ENCODE measurements around the gene ZGLP1. TPM values are rescaled to one million over a fixed set of nuclear protein-coding genes. Genes with fewer than 3 reads are reported as not detected.

The ZGLP1 gene
- total RNA-seq, 2 experiments from 2014 or later: 1.0 to 1.4 TPM

GRCh38 chr19:10295847-10296591 lies 13.6 kb downstream of the ZGLP1 start:
- H3K4me3 Mint-ChIP-seq: peak overlapping the region; percentile 71
- peaks cover 9% of the 10 kb centered on the region for H3K36me3 Mint-ChIP-seq (ENCODE audit: low read depth)
- H3K9me3 Mint-ChIP-seq: no peaks in the 10 kb centered on the region
- POLR2A ChIA-PET: interaction anchor here (0.7 to 2.7 kb wide), 4 partner anchors 9 to 136 kb away, joined by 3 to 10 read pairs (median 6); partner anchors contain the start of genes ICAM1 and ICAM4
- no peak for DNase-seq
- H3K4me1 Mint-ChIP-seq: peaks cover 41% of the 10 kb centered on the region
- peaks cover 55% of the 10 kb centered on the region for H3K27me3 Mint-ChIP-seq
- H3K27ac Mint-ChIP-seq: no peak overlapping the region
- CTCF ChIA-PET: no interaction called here

DNA sequence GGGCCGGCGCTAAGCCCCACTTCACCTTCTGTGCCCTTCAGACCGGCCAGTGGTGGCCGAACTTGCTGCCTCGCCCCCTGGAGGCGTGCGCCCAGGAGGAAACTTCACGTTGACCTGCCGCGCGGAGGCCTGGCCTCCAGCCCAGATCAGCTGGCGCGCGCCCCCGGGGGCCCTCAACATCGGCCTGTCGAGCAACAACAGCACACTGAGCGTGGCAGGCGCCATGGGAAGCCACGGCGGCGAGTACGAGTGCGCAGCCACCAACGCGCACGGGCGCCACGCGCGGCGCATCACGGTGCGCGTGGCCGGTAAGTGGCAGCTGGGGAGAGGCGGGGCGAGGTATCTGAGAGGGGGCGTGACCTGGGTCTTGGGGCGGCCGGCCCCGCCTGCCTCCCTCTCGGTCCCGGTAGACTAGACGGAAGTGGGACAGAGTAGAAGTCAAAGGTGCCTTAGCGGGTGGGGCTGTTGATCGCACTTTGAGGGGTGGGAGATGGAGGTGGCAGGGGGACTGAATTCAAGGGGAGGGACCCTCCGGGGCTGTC lies 14.2 kb downstream of the ZGLP1 start:
- no peaks in the 10 kb centered on the region for H3K9me3 Mint-ChIP-seq
- no peak overlapping the region for H3K27ac Mint-ChIP-seq
- peak; percentile 78 for DNase-seq
- peaks cover 47% of the 10 kb centered on the region for H3K4me1 Mint-ChIP-seq
- POLR2A ChIA-PET: interaction anchor here (0.7 to 2.7 kb wide), 3 partner anchors 8 to 137 kb away, joined by 3 to 10 read pairs (median 8); partner anchors contain the start of genes ICAM1 and ICAM4
- peaks cover 61% of the 10 kb centered on the region for H3K27me3 Mint-ChIP-seq
- peaks cover 9% of the 10 kb centered on the region for H3K36me3 Mint-ChIP-seq (ENCODE audit: low read depth)
- CTCF ChIA-PET: no interaction called here
- peak overlapping the region; percentile 71 for H3K4me3 Mint-ChIP-seq

- DNase-seq: no peak
- H3K4me3 Mint-ChIP-seq: peak overlapping the region; percentile 13
- no peak overlapping the region for H3K27ac Mint-ChIP-seq
- ChIA-PET CTCF (no interaction called here), POLR2A (interaction anchor here (2.1 kb wide), 1 partner anchor 24 kb away, joined by 8 read pairs; the partner anchor contains the start of gene ICAM1)
- H3K27me3 Mint-ChIP-seq: peaks cover 65% of the 10 kb centered on the region
- H3K9me3 Mint-ChIP-seq: no peaks in the 10 kb centered on the region
- H3K36me3 Mint-ChIP-seq (ENCODE audit: low read depth): peaks cover 9% of the 10 kb centered on the region
- H3K4me1 Mint-ChIP-seq: peaks cover 54% of the 10 kb centered on the region
Observed at GRCh38 chr19:10294368-10294697, 15.3 kb downstream of the ZGLP1 start.

DNA sequence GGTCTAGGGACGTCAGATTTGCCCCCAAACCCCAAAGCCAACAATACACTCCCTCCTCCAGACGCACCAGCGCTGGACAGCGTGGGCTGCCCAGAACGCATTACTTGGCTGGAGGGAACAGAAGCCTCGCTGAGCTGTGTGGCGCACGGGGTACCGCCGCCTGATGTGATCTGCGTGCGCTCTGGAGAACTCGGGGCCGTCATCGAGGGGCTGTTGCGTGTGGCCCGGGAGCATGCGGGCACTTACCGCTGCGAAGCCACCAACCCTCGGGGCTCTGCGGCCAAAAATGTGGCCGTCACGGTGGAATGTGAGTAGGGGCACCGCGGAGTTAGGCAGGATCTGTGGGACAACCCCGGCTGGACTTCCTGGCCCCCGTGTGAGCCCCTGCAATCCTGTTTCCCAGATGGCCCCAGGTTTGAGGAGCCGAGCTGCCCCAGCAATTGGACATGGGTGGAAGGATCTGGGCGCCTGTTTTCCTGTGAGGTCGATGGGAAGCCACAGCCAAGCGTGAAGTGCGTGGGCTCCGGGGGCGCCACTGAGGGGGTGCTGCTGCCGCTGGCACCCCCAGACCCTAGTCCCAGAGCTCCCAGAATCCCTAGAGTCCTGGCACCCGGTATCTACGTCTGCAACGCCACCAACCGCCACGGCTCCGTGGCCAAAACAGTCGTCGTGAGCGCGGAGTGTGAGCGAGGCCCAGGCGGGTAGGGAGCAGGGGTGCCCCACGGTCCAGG lies 15.8 kb downstream of the ZGLP1 start:
- no peak overlapping the region for H3K4me3 Mint-ChIP-seq
- no peaks in the 10 kb centered on the region for H3K9me3 Mint-ChIP-seq
- ChIA-PET CTCF (no interaction called here), POLR2A (no interaction called here)
- H3K36me3 Mint-ChIP-seq (ENCODE audit: low read depth): peaks cover 9% of the 10 kb centered on the region
- peaks cover 70% of the 10 kb centered on the region for H3K27me3 Mint-ChIP-seq
- DNase-seq: no peak
- H3K4me1 Mint-ChIP-seq: peaks cover 59% of the 10 kb centered on the region
- no peak overlapping the region for H3K27ac Mint-ChIP-seq

GRCh38 chr19:10292789-10293636 lies 16.6 kb downstream of the ZGLP1 start:
- Mint-ChIP-seq H3K27me3 (peaks cover 74% of the 10 kb centered on the region), H3K4me1 (peaks cover 66% of the 10 kb centered on the region), H3K4me3 (peak overlapping the region; percentile 65), H3K27ac (peak overlapping the region; percentile 23), H3K36me3 (ENCODE audit: low read depth) (peaks cover 9% of the 10 kb centered on the region), H3K9me3 (no peaks in the 10 kb centered on the region)
- DNase-seq: no peak
- ChIA-PET CTCF (interaction anchor here (1.4 to 2.4 kb wide), 2 partner anchors 24 to 34 kb away, joined by 4 to 8 read pairs; no protein-coding TSS in a partner anchor), POLR2A (interaction anchor here (1.2 to 8.9 kb wide), 2 partner anchors 22 to 88 kb away, joined by 4 to 105 read pairs; partner anchors contain the start of genes ICAM1 and TYK2)

- ChIA-PET POLR2A (interaction anchor here (0.8 to 8.9 kb wide), 4 partner anchors 10 to 89 kb away, joined by 3 to 105 read pairs (median 5); partner anchors contain the start of genes ICAM1, RAVER1 and TYK2), CTCF (interaction anchor here (1.3 to 2.4 kb wide), 3 partner anchors 23 to 124 kb away, joined by 3 to 8 read pairs (median 4); no protein-coding TSS in a partner anchor)
- peaks cover 82% of the 10 kb centered on the region for H3K27me3 Mint-ChIP-seq
- peak overlapping the region; percentile 56 for H3K27ac Mint-ChIP-seq
- peaks cover 9% of the 10 kb centered on the region for H3K36me3 Mint-ChIP-seq (ENCODE audit: low read depth)
- H3K4me1 Mint-ChIP-seq: peaks cover 73% of the 10 kb centered on the region
- DNase-seq: peak; percentile 80
- H3K9me3 Mint-ChIP-seq: no peaks in the 10 kb centered on the region
- H3K4me3 Mint-ChIP-seq: peak overlapping the region; percentile 65
Observed at GRCh38 chr19:10292206-10292788, 17.3 kb downstream of the ZGLP1 start.

GRCh38 chr19:10291554-10292205 lies 17.9 kb downstream of the ZGLP1 start:
- DNase-seq: no peak
- Mint-ChIP-seq H3K27me3 (peaks cover 83% of the 10 kb centered on the region), H3K4me1 (peaks cover 79% of the 10 kb centered on the region), H3K9me3 (no peaks in the 10 kb centered on the region), H3K36me3 (ENCODE audit: low read depth) (peaks cover 9% of the 10 kb centered on the region), H3K27ac (peak overlapping the region; percentile 56), H3K4me3 (peak overlapping the region; percentile 65)
- CTCF ChIA-PET: interaction anchor here (0.6 to 2.4 kb wide), 6 partner anchors 21 to 360 kb away, joined by 3 to 8 read pairs (median 4); partner anchors contain the start of gene ICAM1
- POLR2A ChIA-PET: interaction anchor here (0.8 to 8.9 kb wide), 5 partner anchors 9 to 89 kb away, joined by 3 to 105 read pairs (median 4); partner anchors contain the start of genes ICAM1, RAVER1 and TYK2

GRCh38 chr19:10290876-10291553 lies 18.6 kb downstream of the ZGLP1 start:
- peaks cover 86% of the 10 kb centered on the region for H3K4me1 Mint-ChIP-seq
- peaks cover 16% of the 10 kb centered on the region for H3K36me3 Mint-ChIP-seq (ENCODE audit: low read depth)
- peak; percentile 60 for DNase-seq
- peaks cover 82% of the 10 kb centered on the region for H3K27me3 Mint-ChIP-seq
- H3K9me3 Mint-ChIP-seq: no peaks in the 10 kb centered on the region
- CTCF ChIA-PET: interaction anchor here (0.6 to 2.4 kb wide), 6 partner anchors 20 to 359 kb away, joined by 3 to 8 read pairs (median 4); partner anchors contain the start of gene ICAM1
- H3K27ac Mint-ChIP-seq: peak overlapping the region; percentile 31
- POLR2A ChIA-PET: interaction anchor here (0.8 to 8.9 kb wide), 3 partner anchors 20 to 90 kb away, joined by 3 to 105 read pairs (median 6); partner anchors contain the start of genes ICAM1, RAVER1 and TYK2
- H3K4me3 Mint-ChIP-seq: peak overlapping the region; percentile 65

DNA sequence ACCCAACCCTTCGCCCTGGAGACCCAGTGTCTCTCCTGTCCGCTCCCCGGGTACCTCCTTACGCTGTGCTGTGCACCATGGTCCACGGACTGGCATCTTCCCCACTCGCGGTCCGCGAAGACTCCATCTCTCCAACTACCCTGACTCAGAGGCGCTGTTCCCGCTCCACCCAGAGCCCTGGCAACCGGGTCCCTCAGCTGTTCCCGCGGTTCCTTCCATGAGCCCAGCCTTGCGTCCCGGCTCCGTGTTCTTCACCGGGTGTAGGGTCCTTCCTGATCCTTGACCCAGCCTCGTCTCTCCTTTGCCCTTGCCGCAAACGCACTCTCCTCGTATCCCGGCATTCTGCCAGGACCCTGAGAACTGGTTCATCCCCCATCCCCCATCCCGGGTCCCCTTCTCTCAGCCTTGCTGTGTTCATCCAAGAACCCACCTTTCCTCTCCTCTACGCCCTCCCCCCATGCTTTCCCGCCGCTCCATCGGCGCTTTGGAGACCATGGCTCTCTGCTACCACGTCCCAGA lies 19.2 kb downstream of the ZGLP1 start:
- Mint-ChIP-seq H3K4me3 (peak overlapping the region; percentile 65), H3K36me3 (ENCODE audit: low read depth) (peaks cover 22% of the 10 kb centered on the region), H3K27me3 (peaks cover 76% of the 10 kb centered on the region), H3K4me1 (peaks cover 86% of the 10 kb centered on the region), H3K27ac (peak overlapping the region; percentile 56), H3K9me3 (no peaks in the 10 kb centered on the region)
- CTCF ChIA-PET: interaction anchor here (0.9 to 3.1 kb wide), 5 partner anchors 10 to 99 kb away, joined by 4 to 23 read pairs (median 10); partner anchors contain the start of gene ICAM1
- POLR2A ChIA-PET: interaction anchor here (2.3 to 8.9 kb wide), 2 partner anchors 20 to 90 kb away, joined by 9 to 105 read pairs; partner anchors contain the start of genes ICAM1 and TYK2
- no peak for DNase-seq

- Mint-ChIP-seq H3K36me3 (ENCODE audit: low read depth) (peaks cover 27% of the 10 kb centered on the region), H3K9me3 (no peaks in the 10 kb centered on the region), H3K4me3 (peak within 1 kb of the TSS; percentile 65), H3K27ac (peak within 1 kb of the TSS; percentile 56), H3K4me1 (peaks cover 86% of the 10 kb centered on the region), H3K27me3 (peaks cover 72% of the 10 kb centered on the region)
- ChIA-PET CTCF (interaction anchor here (0.9 to 3.1 kb wide), 7 partner anchors 10 to 99 kb away, joined by 3 to 23 read pairs (median 4); partner anchors contain the start of genes ICAM1 and TYK2), POLR2A (interaction anchor here (1.0 to 8.9 kb wide), 4 partner anchors 10 to 91 kb away, joined by 3 to 105 read pairs (median 7); partner anchors contain the start of genes ICAM1 and TYK2)
- DNase-seq: peak; percentile 26
Observed at GRCh38 chr19:10289836-10290356, 19.7 kb downstream of the ZGLP1 start, which contains the start of gene ICAM5. TSS of gene ICAM5 (plus strand) at chr19:10289952. CDS start at chr19:10290044, 92 bp downstream.

All from activated CD4-positive, alpha-beta memory T cell treated with anti-CD3 and anti-CD28 coated beads, Interleukin-2, amount 10 ng/mL, durations not matched to agents 7 days and 5 days (primary cell).